IPS-20b (cell line): ENCODE data around the gene PITPNC1.
"Not testable (repeated sequence)": the region's sequence is repeated elsewhere in the genome, so short reads cannot be mapped to it uniquely, and the experiment has no call there.

Experiments used
- H3K27ac ChIP-seq: one replicate; pipeline ENCODE4 v1.5.1; 2013; ENCODE audit warnings: low read length
- H3K27me3 ChIP-seq: 2 replicates; pipeline ENCODE4 v1.6.1; 2013; ENCODE audit warnings: mild to moderate bottlenecking, low read length, inconsistent platforms; ENCODE audit not compliant: insufficient read depth
- H3K36me3 ChIP-seq: 2 replicates; pipeline ENCODE4 v1.6.1; 2013; ENCODE audit warnings: low read depth, mild to moderate bottlenecking, inconsistent platforms, low read length, moderate library complexity; ENCODE audit not compliant: insufficient read depth
- H3K4me1 ChIP-seq: 2 replicates; pipeline ENCODE4 v1.6.1; 2013; ENCODE audit warnings: mild to moderate bottlenecking, control low read depth, inconsistent platforms, low read length, moderate library complexity; ENCODE audit not compliant: insufficient read depth
- H3K4me3 ChIP-seq: 2 replicates; pipeline ENCODE4 v1.5.1; 2013; ENCODE audit warnings: mild to moderate bottlenecking, low read length, inconsistent platforms
- H3K9ac ChIP-seq: 2 replicates; pipeline ENCODE4 v1.6.1; 2013; ENCODE audit warnings: low read depth, mild to moderate bottlenecking, inconsistent platforms, low read length, moderate library complexity
- H3K9me3 ChIP-seq: 2 replicates; pipeline ENCODE4 v1.6.1; 2013; ENCODE audit warnings: mild to moderate bottlenecking, low read depth, low read length, inconsistent platforms; ENCODE audit not compliant: insufficient read depth

PITPNC1 gene

GRCh38 chr17:67514998-67515397, 137.9 kb downstream of the PITPNC1 start:
- H3K9ac ChIP-seq = no peak overlapping the region
- H3K4me1 ChIP-seq = peaks cover 27% of the 10 kb centered on the region
- no peaks in the 10 kb centered on the region for H3K27me3 ChIP-seq
- H3K27ac ChIP-seq = no peak overlapping the region
- no peak overlapping the region for H3K4me3 ChIP-seq
- no peaks in the 10 kb centered on the region for H3K9me3 ChIP-seq
- H3K36me3 ChIP-seq = no peaks in the 10 kb centered on the region

GRCh38 chr17:67515490-67516083, 138.5 kb downstream of the PITPNC1 start:
- Histone ChIP-seq H3K9me3 (no peaks in the 10 kb centered on the region), H3K27ac (no peak overlapping the region), H3K36me3 (no peaks in the 10 kb centered on the region), H3K4me1 (peaks cover 33% of the 10 kb centered on the region), H3K27me3 (no peaks in the 10 kb centered on the region), H3K9ac (no peak overlapping the region), H3K4me3 (no peak overlapping the region)

DNA sequence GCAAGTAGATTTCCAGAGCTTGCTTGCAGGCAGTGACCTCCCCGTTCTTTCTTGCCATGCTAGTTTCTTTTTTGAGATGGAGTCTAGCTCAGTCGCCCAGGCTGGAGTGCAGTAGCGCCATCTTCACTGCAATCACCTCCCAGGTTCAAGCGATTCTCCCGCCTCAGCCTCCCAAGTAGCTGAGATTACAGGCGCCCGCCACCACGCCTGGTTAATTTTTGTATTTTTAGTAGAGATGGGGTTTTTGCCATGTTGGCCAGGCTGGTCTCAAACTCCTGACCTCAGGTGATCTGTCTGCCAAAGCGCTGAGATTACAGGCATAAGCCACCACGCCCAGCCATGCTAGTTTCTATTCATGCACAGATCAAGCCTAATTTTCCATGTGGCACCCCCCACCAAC, 139.5 kb downstream of the PITPNC1 start:
- not testable (repeated sequence) for H3K27ac ChIP-seq, H3K27me3 ChIP-seq, H3K9me3 ChIP-seq, H3K36me3 ChIP-seq, H3K9ac ChIP-seq, H3K4me3 ChIP-seq
- H3K4me1 ChIP-seq = peaks cover 42% of the 10 kb centered on the region

DNA sequence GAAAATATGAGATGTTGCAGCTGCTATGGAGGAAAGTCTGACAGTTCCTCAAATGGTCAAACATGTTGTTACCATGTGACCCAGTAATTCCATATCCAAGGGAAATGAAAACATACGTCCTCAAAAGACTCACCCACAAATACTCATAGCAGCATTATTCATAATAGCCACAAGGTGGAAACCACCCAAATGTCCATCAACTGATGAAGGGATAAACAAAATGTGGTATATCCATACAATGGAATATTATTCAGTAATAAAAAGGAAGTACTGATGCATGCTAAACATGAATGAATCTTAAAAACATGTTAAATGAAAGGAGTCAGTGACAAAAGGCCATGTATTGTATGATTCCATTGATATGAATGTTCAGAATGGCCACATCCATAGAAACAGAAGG, 140.2 kb downstream of the PITPNC1 start:
- Histone ChIP-seq H3K4me3 (no peak overlapping the region), H3K4me1 (peaks cover 44% of the 10 kb centered on the region), H3K9ac (no peak overlapping the region), H3K27me3 (no peaks in the 10 kb centered on the region), H3K9me3 (no peaks in the 10 kb centered on the region), H3K27ac (no peak overlapping the region), H3K36me3 (no peaks in the 10 kb centered on the region)

GRCh38 chr17:67518876-67519275, 141.8 kb downstream of the PITPNC1 start:
- no peaks in the 10 kb centered on the region for H3K27me3 ChIP-seq

GRCh38 chr17:67519801-67520251, 142.7 kb downstream of the PITPNC1 start:
- H3K4me3 ChIP-seq = peak overlapping the region; percentile 30
- H3K9ac ChIP-seq = no peak overlapping the region
- no peaks in the 10 kb centered on the region for H3K36me3 ChIP-seq

More at GRCh38 chr17:67518876-67519275, 141.8 kb downstream of the PITPNC1 start:
- Histone ChIP-seq H3K36me3 (no peaks in the 10 kb centered on the region), H3K4me1 (peaks cover 55% of the 10 kb centered on the region), H3K4me3 (no peak overlapping the region), H3K9me3 (no peaks in the 10 kb centered on the region), H3K9ac (no peak overlapping the region), H3K27ac (no peak overlapping the region)

GRCh38 chr17:67520252-67520906, 143.3 kb downstream of the PITPNC1 start:
- Histone ChIP-seq H3K9ac (no peak overlapping the region), H3K9me3 (no peaks in the 10 kb centered on the region), H3K36me3 (no peaks in the 10 kb centered on the region), H3K27me3 (no peaks in the 10 kb centered on the region), H3K4me3 (peak overlapping the region; percentile 30), H3K27ac (peak overlapping the region; percentile 36), H3K4me1 (peaks cover 49% of the 10 kb centered on the region)

More at GRCh38 chr17:67519801-67520251, 142.7 kb downstream of the PITPNC1 start:
- Histone ChIP-seq H3K27ac (peak overlapping the region; percentile 36), H3K4me1 (peaks cover 52% of the 10 kb centered on the region), H3K27me3 (no peaks in the 10 kb centered on the region), H3K9me3 (no peaks in the 10 kb centered on the region)

- H3K9ac ChIP-seq = no peak overlapping the region; the same call in 1 of the 2 replicates
Measured at GRCh38 chr17:67520916-67521774, 144.1 kb downstream of the PITPNC1 start.

DNA sequence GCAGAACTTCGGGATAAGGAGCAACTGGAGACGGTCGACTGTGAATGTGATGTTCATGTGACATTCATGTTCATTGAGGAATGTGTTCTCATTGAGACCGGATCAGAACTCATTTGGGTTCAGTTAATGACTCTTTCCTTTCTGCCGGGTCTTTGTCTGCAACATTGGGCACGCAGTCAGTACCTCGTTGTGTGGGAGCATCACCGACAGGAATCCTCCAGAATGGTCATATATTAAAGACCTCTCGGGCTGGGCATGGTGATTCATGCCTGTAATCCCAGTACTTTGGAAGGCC, 144.6 kb downstream of the PITPNC1 start:
- H3K4me3 ChIP-seq = no peak overlapping the region
- H3K36me3 ChIP-seq = no peaks in the 10 kb centered on the region
- H3K9ac ChIP-seq = no peak overlapping the region; the same call in 1 of the 2 replicates
- H3K4me1 ChIP-seq = peaks cover 43% of the 10 kb centered on the region
- no peaks in the 10 kb centered on the region for H3K9me3 ChIP-seq
- no peak overlapping the region for H3K27ac ChIP-seq
- H3K27me3 ChIP-seq = no peaks in the 10 kb centered on the region

More at GRCh38 chr17:67520916-67521774, 144.1 kb downstream of the PITPNC1 start:
- Histone ChIP-seq H3K4me1 (peaks cover 45% of the 10 kb centered on the region), H3K9me3 (no peaks in the 10 kb centered on the region), H3K36me3 (no peaks in the 10 kb centered on the region), H3K27ac (peak overlapping the region; percentile 36), H3K4me3 (no peak overlapping the region), H3K27me3 (no peaks in the 10 kb centered on the region)

- no peak overlapping the region for H3K4me3 ChIP-seq
- H3K36me3 ChIP-seq = no peaks in the 10 kb centered on the region
- no peak overlapping the region for H3K27ac ChIP-seq
- H3K9me3 ChIP-seq = no peaks in the 10 kb centered on the region
- no peaks in the 10 kb centered on the region for H3K27me3 ChIP-seq
- no peak overlapping the region for H3K9ac ChIP-seq
- peaks cover 43% of the 10 kb centered on the region for H3K4me1 ChIP-seq
Measured at GRCh38 chr17:67523101-67523500, 146.0 kb downstream of the PITPNC1 start.

- H3K27ac ChIP-seq = no peak overlapping the region
- H3K27me3 ChIP-seq = no peaks in the 10 kb centered on the region
- H3K36me3 ChIP-seq = no peaks in the 10 kb centered on the region
- H3K4me1 ChIP-seq = peaks cover 44% of the 10 kb centered on the region
- H3K4me3 ChIP-seq = no peak overlapping the region
- 0 out of 2 replicates have a peak overlapping the region, but pooled peaks have one; percentile 0 for H3K9ac ChIP-seq
- H3K9me3 ChIP-seq = no peaks in the 10 kb centered on the region
Measured at GRCh38 chr17:67525239-67526135, 148.4 kb downstream of the PITPNC1 start.
